K562 (cell line): ENCODE results near the gene GUK1. TPM values are rescaled to one million over a fixed set of nuclear protein-coding genes. Genes with fewer than 3 reads are reported as not detected.

ENCODE experiments used
- ATAC-seq: fragments of 200-7000 bp; cut with Tn5 transposase; 3 replicates; pipeline ENCODE4 v1.9.1; 2020; ENCODE audit warnings: moderate library complexity
- BruUV-seq: library from RNA; stranded (reverse); fragments of 400-500 nt; replicated peaks from 2 replicates; lab custom pipeline; 2021; lab: Mats Ljungman, UMichigan
- CTCF ChIA-PET: fragments of 300-600 bp; formaldehyde crosslinking; extraction: SDS; loops from one replicate; lab custom pipeline; 2021; ENCODE audit warnings: low intra/inter-chr PET ratio; lab: Yijun Ruan, JAX
- POLR2A ChIA-PET: fragments of 300-600, 350-650 bp; sonication (Branson Sonifier 250); formaldehyde crosslinking; extraction: SDS; loops from one replicate; lab custom pipeline; 2021; ENCODE audit warnings: antibody characterized with exemption, inconsistent platforms; lab: Yijun Ruan, JAX
- DNase-seq, 4 experiments: peaks; one replicate each; pipeline versions ENCODE4 v3.0.0 to v3.0.0-alpha.2; 2011 to 2018; ENCODE audit warnings: low spot score in 3 of 4, mixed read lengths in 3 of 4; ENCODE audit errors: extremely low read depth in 1 of 4
- FAIRE-seq: peaks from 2 replicates; lab custom pipeline; 2011; peaks lifted over from hg19 to GRCh38; lab: Jason Lieb, UNC
- H2AFZ ChIP-seq: 2 replicates; pipeline ENCODE4 v1.6.0; 2011; ENCODE audit warnings: low read depth, low read length, control low read depth, inconsistent platforms
- H3K27ac ChIP-seq: fragments of 200-600 bp; 3 replicates; pipeline ENCODE4 v1.8.0; 2011; ENCODE audit warnings: low read depth, mild to moderate bottlenecking, control low read depth, inconsistent platforms, low read length, moderate library complexity, mixed read lengths; ENCODE audit errors: extremely low read depth
- H3K27me3 ChIP-seq, 2 experiments: fragments of 300-600 bp in 1 of 2; 2 replicates in 1 of 2; 3 replicates in 1 of 2; pipeline versions ENCODE4 v1.6.0 to v1.8.0; 2011; ENCODE audit warnings: inconsistent platforms in 2 of 2, low read length in 2 of 2, mild to moderate bottlenecking in 1 of 2, mixed read lengths in 1 of 2, moderate library complexity in 1 of 2; ENCODE audit not compliant: control insufficient read depth in 2 of 2, insufficient read depth in 2 of 2
- H3K36me3 ChIP-seq: fragments of 300-600 bp; 3 replicates; pipeline ENCODE4 v1.8.0; 2011; ENCODE audit warnings: mild to moderate bottlenecking, low read length, inconsistent platforms; ENCODE audit not compliant: control insufficient read depth, insufficient read depth
- H3K4me1 ChIP-seq, 2 experiments: fragments of 200-600 bp in 1 of 2; replicated peaks in 1 of 2; 2 replicates in 1 of 2; 3 replicates in 1 of 2; pipeline versions ENCODE4 v1.5.1 to v1.8.0; 2011; ENCODE audit warnings: inconsistent platforms in 2 of 2, low read length in 2 of 2, mild to moderate bottlenecking in 1 of 2, mixed read lengths in 1 of 2, moderate library complexity in 1 of 2; ENCODE audit not compliant: control insufficient read depth in 2 of 2, insufficient read depth in 2 of 2
- H3K4me2 ChIP-seq: 2 replicates; pipeline ENCODE4 v1.6.1; 2011; ENCODE audit warnings: low read length, control low read depth, inconsistent platforms, mixed read lengths; ENCODE audit not compliant: insufficient read depth
- H3K4me3 ChIP-seq: fragments of 200-600 bp; sonication (generic), shearing (Covaris generic); 2 replicates; pipeline ENCODE4 v1.5.1; 2016; ENCODE audit warnings: control low read depth, inconsistent platforms
- H3K79me2 ChIP-seq: fragments of 200-600 bp; 3 replicates; pipeline ENCODE4 v1.8.0; 2011; ENCODE audit warnings: low read length, inconsistent platforms; ENCODE audit not compliant: control insufficient read depth, insufficient read depth
- H3K9ac ChIP-seq, 2 experiments: 2 replicates each; pipeline versions ENCODE4 v1.6.0 to v1.6.1; 2011; ENCODE audit warnings: low read depth in 2 of 2, low read length in 2 of 2, control low read depth in 1 of 2, inconsistent platforms in 1 of 2, mild to moderate bottlenecking in 1 of 2, mixed read lengths in 1 of 2; ENCODE audit not compliant: insufficient read depth in 1 of 2
- H3K9me1 ChIP-seq: one replicate; pipeline ENCODE4 v1.6.0; 2011; ENCODE audit warnings: inconsistent platforms, mild to moderate bottlenecking, low read length, moderate library complexity; ENCODE audit not compliant: control insufficient read depth, insufficient read depth
- H3K9me3 ChIP-seq: replicated peaks from 2 replicates; pipeline ENCODE4 v1.5.1; 2011; ENCODE audit warnings: low read depth, low read length, inconsistent platforms; ENCODE audit not compliant: control insufficient read depth, insufficient read depth
- H4K20me1 ChIP-seq: replicated peaks from 2 replicates; pipeline ENCODE4 v1.6.1; 2011; ENCODE audit warnings: low read length, inconsistent platforms, mixed read lengths; ENCODE audit not compliant: control insufficient read depth, insufficient read depth
- CAMTA2 ChIP-seq: fragments of 250-450 bp; sonication (Bioruptor Pico); conservative IDR thresholded peaks from 2 replicates; pipeline ENCODE4 v1.5.1; 2022
- MEIS2 ChIP-seq: fragments of 450-650 bp; IDR thresholded peaks from 2 replicates; pipeline ENCODE4 v1.6.1; 2014; ENCODE audit warnings: mild to moderate bottlenecking; ENCODE audit not compliant: partially characterized antibody
- MTF1 ChIP-seq: fragments of 250-450 bp; sonication (Bioruptor Pico); IDR thresholded peaks from 2 replicates; pipeline ENCODE4 v1.9.0; 2021; ENCODE audit warnings: moderate library complexity, mild to moderate bottlenecking, inconsistent platforms, borderline replicate concordance
- PHB2 ChIP-seq: fragments of 450-650 bp; IDR thresholded peaks from 2 replicates; pipeline ENCODE4 v1.6.1; 2017; ENCODE audit warnings: low read depth
- POLR2AphosphoS5 ChIP-seq: IDR thresholded peaks from 2 replicates; pipeline ENCODE4 v1.6.1; 2011; ENCODE audit warnings: mild to moderate bottlenecking, low read depth, low read length, moderate library complexity; ENCODE audit not compliant: control insufficient read depth, insufficient read depth
- STAT5B ChIP-seq: fragments of 250-450 bp; sonication (Bioruptor Pico); IDR thresholded peaks from 2 replicates; pipeline ENCODE4 v1.8.0; 2021; ENCODE audit warnings: mild to moderate bottlenecking, inconsistent platforms
- TRIM25 ChIP-seq: fragments of 450-650 bp; IDR thresholded peaks from 2 replicates; pipeline ENCODE4 v1.7.0; 2016; ENCODE audit warnings: borderline replicate concordance
- TSC22D4 ChIP-seq: fragments of 450-650 bp; IDR thresholded peaks from 2 replicates; pipeline ENCODE4 v1.6.1; 2016; ENCODE audit warnings: missing genetic modification characterization, missing biosample characterization, control low read depth
- USF1 ChIP-seq: sonication (generic); formaldehyde crosslinking; IDR thresholded peaks from 2 replicates; pipeline ENCODE4 v1.9.0; 2022; ENCODE audit warnings: mild to moderate bottlenecking, missing genetic modification reagents
- ZNF124 ChIP-seq: sonication (generic); formaldehyde crosslinking; IDR thresholded peaks from 2 replicates; pipeline ENCODE4 v1.8.1; 2022; ENCODE audit warnings: missing genetic modification reagents
- ZNF212 ChIP-seq: fragments of 450-650 bp; formaldehyde crosslinking; IDR thresholded peaks from 2 replicates; pipeline ENCODE4 v1.4.0; 2020; ENCODE audit warnings: mild to moderate bottlenecking
- ZNF444 ChIP-seq: fragments of 250-450 bp; sonication (Bioruptor Pico); IDR thresholded peaks from 2 replicates; pipeline ENCODE4 v1.4.0; 2020; ENCODE audit warnings: mild to moderate bottlenecking, moderate library complexity
- ZNF655 ChIP-seq: fragments of 250-450 bp; sonication (Bioruptor Pico); IDR thresholded peaks from 2 replicates; pipeline ENCODE4 v1.5.0; 2021
- WGBS: fragments of 100-300 bp; shearing (Covaris generic); methylation state at CpG from one replicate; pipeline ENCODE4 v1.1.6; 2016; ENCODE audit warnings: low coverage, mixed read lengths; ENCODE audit not compliant: insufficient coverage; ENCODE audit errors: missing lambda C conversion rate; 5-methylcytosine and 5-hydroxymethylcytosine counted together
- in situ Hi-C: fragments of 300-500 bp; cut with MboI; formaldehyde crosslinking; loops from 4 replicates; pipeline ENCODE4 v1.15.0; 2018; ENCODE audit warnings: inconsistent platforms, mixed read lengths
- intact Hi-C: fragments of 100-400 bp; cut with micrococcal nuclease; formaldehyde crosslinking; loops from 2 replicates; pipeline ENCODE4 v1.14.2; 2022
- polyA plus RNA-seq, 8 experiments: library from polyadenylated mRNA; depleted of rRNA in 4 of 8; stranded (reverse) in 5 of 8; unstranded in 3 of 8; fragments of >200 nt; fragmentation: Nextera tagmentation in 2 of 8; fragmentation: Illumina TruSeq in 1 of 8; extraction: Ambion mirVana in 2 of 8; extraction: Trizol in 1 of 8; gene quantifications; 2 replicates each; pipeline versions ENCODE4 v1.2.1 to v1.2.3, GENCODE V29; 2011 to 2014; ENCODE audit warnings: inconsistent platforms in 1 of 8, missing spikeins in 1 of 8
- total RNA-seq, 7 experiments: library from RNA; depleted of rRNA in 6 of 7; stranded (reverse); fragments of >200 nt in 6 of 7; fragmentation: Illumina TruSeq in 2 of 7; extraction: Trizol in 2 of 7; gene quantifications; 2 replicates each; pipeline versions ENCODE4 v1.2.1 to v1.2.3, GENCODE V29; 2011 to 2021; ENCODE audit warnings: low replicate concordance in 1 of 7

The GUK1 gene
- total and polyA plus RNA-seq, 9 of the 15 experiments (the other 6 are each of a cell fraction or from before 2014, with no cell fraction given), result 7.0 to 331 (median 132) TPM

GRCh38 chr1:228095161-228095560 lies 44.9 kb upstream of the GUK1 start:
- no peak for ATAC-seq
- no peak overlapping the region for H3K27ac ChIP-seq
- in situ Hi-C loops, result no loop called here
- BruUV-seq, result no TSS peak
- no peak overlapping the region for H3K4me2 ChIP-seq
- H3K27me3 ChIP-seq, result no peaks in the 10 kb centered on the region
- no peak overlapping the region for H3K9ac ChIP-seq
- ChIA-PET CTCF (no interaction called here), POLR2A (interaction anchor here (0.5 to 2.5 kb wide), 6 partner anchors 8 to 747 kb away, joined by 3 to 8 read pairs (median 4); partner anchors contain the start of gene C1orf35)
- DNase-seq, result no peak
- FAIRE-seq, result no peak
- H3K9me1 ChIP-seq, result peaks cover 6% of the 10 kb centered on the region
- peaks cover 95% of the 10 kb centered on the region for H3K36me3 ChIP-seq
- 90% methylated on average over 4 of the region's 4 CpGs for WGBS
- H3K79me2 ChIP-seq, result peaks cover 85% of the 10 kb centered on the region
- H3K4me1 ChIP-seq, result peaks cover 2 to 27% of the 10 kb centered on the region in 2 experiments; a peak in 2 of 5 replicates
- peaks cover 17% of the 10 kb centered on the region for H3K9me3 ChIP-seq
- H4K20me1 ChIP-seq, result peaks cover 81% of the 10 kb centered on the region
- H2AFZ ChIP-seq, result no peak overlapping the region
- no peak overlapping the region for H3K4me3 ChIP-seq
- intact Hi-C loops, result no loop called here
- 0 out of 2 replicates have a peak, but pooled peaks have one; percentile 13 for TF ChIP-seq POLR2AphosphoS5
- TF ChIP-seq STAT5B (CRISPR knock-in tag), result no peak
- TF ChIP-seq, all 486 proteins: peak for 1

GRCh38 chr1:228095938-228096337 lies 44.1 kb upstream of the GUK1 start:
- ATAC-seq (no peak), DNase-seq (no peak), FAIRE-seq (no peak)
- peaks cover 74% of the 10 kb centered on the region for H4K20me1 ChIP-seq
- no TSS peak for BruUV-seq
- no peak for TF ChIP-seq TRIM25
- no peak for TF ChIP-seq USF1 (CRISPR knock-in tag)
- no peak for TF ChIP-seq ZNF212 (CRISPR knock-in tag)
- TF ChIP-seq MEIS2, result no peak
- TF ChIP-seq MTF1 (CRISPR knock-in tag), result no peak
- no peak for TF ChIP-seq ZNF124 (CRISPR knock-in tag)
- no peak for TF ChIP-seq ZNF444 (CRISPR knock-in tag)
- TF ChIP-seq CAMTA2, result no peak
- TF ChIP-seq PHB2, result no peak
- no peak for TF ChIP-seq ZNF655 (CRISPR knock-in tag)
- TF ChIP-seq TSC22D4, result no peak
- no peaks in the 10 kb centered on the region for H3K27me3 ChIP-seq
- H3K9ac ChIP-seq, result no peak overlapping the region
- H3K4me1 ChIP-seq, result peaks cover 0 to 25% of the 10 kb centered on the region in 2 experiments; a peak in 2 of 5 replicates
- POLR2A ChIA-PET, result interaction anchor here (0.6 to 2.5 kb wide), 4 partner anchors 9 to 94 kb away, joined by 3 to 8 read pairs (median 5); no protein-coding TSS in a partner anchor
- no peak overlapping the region for H3K27ac ChIP-seq
- H3K79me2 ChIP-seq, result peaks cover 77% of the 10 kb centered on the region
- intact Hi-C loops (no loop called here), in situ Hi-C loops (no loop called here)
- 93% methylated on average over 8 of the region's 8 CpGs for WGBS
- H3K4me2 ChIP-seq, result no peak overlapping the region
- H3K36me3 ChIP-seq, result peaks cover 95% of the 10 kb centered on the region
- no peak overlapping the region for H3K4me3 ChIP-seq
- peaks cover 3% of the 10 kb centered on the region for H3K9me1 ChIP-seq
- CTCF ChIA-PET, result no interaction called here
- peaks cover 17% of the 10 kb centered on the region for H3K9me3 ChIP-seq
- no peak overlapping the region for H2AFZ ChIP-seq
